ENCODE measurements around the gene RETREG1.

DNA sequence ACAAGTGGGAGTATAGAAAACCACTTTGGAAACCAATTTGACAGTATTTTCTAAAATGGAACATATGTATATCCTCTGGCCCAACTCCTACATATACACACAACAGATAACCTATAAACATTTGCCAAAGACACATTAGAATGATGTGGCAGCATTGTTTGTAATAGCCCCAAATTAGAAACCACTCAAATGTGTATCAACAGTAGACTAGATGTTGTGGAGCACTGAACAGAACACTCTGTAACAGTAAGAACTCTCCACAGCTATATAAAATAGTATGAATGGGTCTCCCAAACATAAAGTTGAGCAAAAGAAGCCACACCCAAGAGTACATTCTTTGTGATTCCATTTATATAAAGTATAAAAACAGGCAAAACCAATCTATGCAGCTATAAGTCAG is 157.3 kb downstream of the RETREG1 start:
- TF ChIP-seq FOXM1 (IDR thresholded peaks at IDR 0.05; ENCODE audit: borderline replicate concordance) (no peak), SUZ12 (IDR thresholded peaks at IDR 0.05) (no peak), FOXK2 (IDR thresholded peaks at IDR 0.05) (no peak), TARDBP (IDR thresholded peaks at IDR 0.05) (no peak), SP1 (IDR thresholded peaks at IDR 0.05) (no peak), L3MBTL2 (conservative IDR thresholded peaks at IDR 0.05) (no peak), NFRKB (IDR thresholded peaks at IDR 0.05) (no peak), BHLHE40 (IDR thresholded peaks at IDR 0.05; ENCODE audit: borderline replicate concordance) (no peak), ELF4 (IDR thresholded peaks at IDR 0.05) (no peak), FOXA1 (IDR thresholded peaks at IDR 0.05) (no peak), HDGF (IDR thresholded peaks at IDR 0.05; ENCODE audit: borderline replicate concordance) (no peak), CTBP1 (IDR thresholded peaks at IDR 0.05; ENCODE audit: borderline replicate concordance) (no peak), ARNT (IDR thresholded peaks at IDR 0.05) (no peak)
- TF ChIP-seq, protein P1, sequence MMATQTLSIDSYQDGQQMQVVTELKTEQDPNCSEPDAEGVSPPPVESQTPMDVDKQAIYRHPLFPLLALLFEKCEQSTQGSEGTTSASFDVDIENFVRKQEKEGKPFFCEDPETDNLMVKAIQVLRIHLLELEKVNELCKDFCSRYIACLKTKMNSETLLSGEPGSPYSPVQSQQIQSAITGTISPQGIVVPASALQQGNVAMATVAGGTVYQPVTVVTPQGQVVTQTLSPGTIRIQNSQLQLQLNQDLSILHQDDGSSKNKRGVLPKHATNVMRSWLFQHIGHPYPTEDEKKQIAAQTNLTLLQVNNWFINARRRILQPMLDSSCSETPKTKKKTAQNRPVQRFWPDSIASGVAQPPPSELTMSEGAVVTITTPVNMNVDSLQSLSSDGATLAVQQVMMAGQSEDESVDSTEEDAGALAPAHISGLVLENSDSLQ (IDR thresholded peaks at IDR 0.05), result no peak

Data from HEK293T (cell line).